Measurements from ENCODE around the gene SLC1A1.

The SLC1A1 gene

GRCh38 chr9:4622016-4622415, 131.7 kb downstream of the SLC1A1 start:
- no peak for DNase-seq

- no peak for DNase-seq
These were observed 140.6 kb downstream of the SLC1A1 start for GRCh38 chr9:4630836-4631235.
